ENCODE measurements around the gene ZCCHC2. TPM values are rescaled to one million over a fixed set of nuclear protein-coding genes. Genes with fewer than 3 reads are reported as not detected.
A peak's percentile ranks its signal among the peaks of the same experiment; 100 is the strongest.

Gene ZCCHC2
- total and polyA plus RNA-seq, 4 donors, result 7.1 to 25.4 (median 10.8) TPM

DNA sequence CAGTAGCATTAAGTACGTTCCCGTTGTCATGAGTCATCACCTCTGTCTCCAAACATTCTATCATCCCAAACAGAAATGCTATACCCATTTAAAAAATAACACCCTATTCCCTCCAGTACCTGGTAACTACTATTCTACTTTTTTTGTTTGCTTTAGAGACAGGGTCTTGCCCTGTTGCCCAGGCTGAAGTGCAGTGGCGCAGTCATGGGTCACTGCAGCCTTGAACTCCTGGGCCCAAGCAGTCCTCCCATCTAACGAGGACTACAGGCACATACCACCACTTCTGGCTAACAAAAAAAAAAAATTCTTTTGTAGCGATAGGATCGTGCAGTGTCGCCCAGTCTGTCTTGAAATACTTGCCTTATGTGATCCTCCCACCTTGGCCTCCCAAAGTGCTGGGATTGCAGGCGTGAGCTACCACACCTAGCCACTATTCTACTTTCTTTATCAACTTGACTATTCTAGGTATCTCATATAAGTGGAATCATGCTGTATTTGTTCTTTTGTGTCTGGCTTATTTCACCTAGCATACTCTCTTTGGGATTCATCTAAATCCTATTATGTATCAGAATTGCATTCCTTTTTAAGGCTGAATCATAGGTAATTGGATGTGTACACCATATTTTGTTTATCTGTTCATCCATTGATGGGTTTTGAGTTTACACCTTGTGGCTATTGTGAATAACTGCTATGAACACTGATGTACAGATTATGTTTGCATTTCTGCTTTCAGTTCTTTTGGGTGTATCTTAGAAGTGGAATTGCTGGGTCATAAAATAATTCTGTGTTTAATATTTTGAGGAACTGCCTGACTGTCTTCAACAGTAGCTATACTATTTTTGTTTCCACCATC lies 14.4 kb downstream of the ZCCHC2 start:
- H3K9ac ChIP-seq (ENCODE audit: low read depth in 1 of 2, low read length in 2 of 2), result no peak overlapping the region
- 88% methylated on average over 8 of the region's 8 CpGs for WGBS
- H3K27ac ChIP-seq (ENCODE audit: low read depth in 1 of 2, low read length in 2 of 2), result no peak overlapping the region
- no peaks in the 10 kb centered on the region for H3K9me3 ChIP-seq (ENCODE audit: control insufficient read depth in 4 of 4, low read length in 3 of 4)
- DNase-seq (ENCODE audit: low spot score), result no peak
- no peak for TF ChIP-seq ATF3 (IDR thresholded peaks at IDR 0.05)
- no peak for TF ChIP-seq FOXA2 (IDR thresholded peaks at IDR 0.05)
- TF ChIP-seq SP1 (IDR thresholded peaks at IDR 0.05), result peak; percentile 6
- no peak for TF ChIP-seq YY1 (IDR thresholded peaks at IDR 0.05)
- H3K4me3 ChIP-seq (ENCODE audit: low read depth in 1 of 3, low read length in 3 of 3), result no peak overlapping the region
- peaks cover 11 to 35% (median 20%) of the 10 kb centered on the region in 4 donors for H3K4me1 ChIP-seq (ENCODE audit: control insufficient read depth in 4 of 4, insufficient read depth in 4 of 4, low read length in 3 of 4)
- peaks cover 0 to 2% (median under 1%) of the 10 kb centered on the region in 4 donors for H3K36me3 ChIP-seq (ENCODE audit: control insufficient read depth in 4 of 4, insufficient read depth in 3 of 4, low read depth in 1 of 4, low read length in 3 of 4)
- no peaks in the 10 kb centered on the region for H3K27me3 ChIP-seq (ENCODE audit: control insufficient read depth in 4 of 4, insufficient read depth in 4 of 4, low read length in 3 of 4)

DNA sequence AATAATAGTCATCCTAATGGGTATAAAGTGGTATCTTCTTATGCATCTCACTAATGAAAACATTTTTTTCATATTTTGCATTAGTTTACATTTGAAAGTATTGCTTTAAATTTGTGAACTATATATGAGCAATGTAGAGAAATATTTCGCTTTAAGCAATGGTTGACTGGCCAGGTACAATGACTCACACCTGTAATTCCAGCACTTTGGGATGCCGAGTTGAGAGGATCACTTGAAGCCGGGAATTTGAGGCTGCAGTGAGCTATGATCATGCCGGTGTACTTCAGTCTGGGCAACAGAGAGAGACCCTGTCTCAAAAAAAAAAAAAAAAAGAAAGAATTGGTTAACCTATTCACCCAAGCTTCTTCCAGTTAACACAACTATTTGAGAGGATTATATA lies 15.1 kb downstream of the ZCCHC2 start:
- Histone ChIP-seq H3K9me3 (ENCODE audit: control insufficient read depth in 4 of 4, low read length in 3 of 4) (no peaks in the 10 kb centered on the region), H3K4me3 (ENCODE audit: low read depth in 1 of 3, low read length in 3 of 3) (no peak overlapping the region), H3K27ac (ENCODE audit: low read depth in 1 of 2, low read length in 2 of 2) (no peak overlapping the region), H3K27me3 (ENCODE audit: control insufficient read depth in 4 of 4, insufficient read depth in 4 of 4, low read length in 3 of 4) (no peaks in the 10 kb centered on the region), H3K9ac (ENCODE audit: low read depth in 1 of 2, low read length in 2 of 2) (no peak overlapping the region), H3K36me3 (ENCODE audit: control insufficient read depth in 4 of 4, insufficient read depth in 3 of 4, low read depth in 1 of 4, low read length in 3 of 4) (peaks cover 2 to 6% (median 4%) of the 10 kb centered on the region in 4 donors), H3K4me1 (ENCODE audit: control insufficient read depth in 4 of 4, insufficient read depth in 4 of 4, low read length in 3 of 4) (peaks cover 11 to 35% (median 20%) of the 10 kb centered on the region in 4 donors)
- no peak for TF ChIP-seq FOXA1 (IDR thresholded peaks at IDR 0.05)
- no peak for TF ChIP-seq SP1 (IDR thresholded peaks at IDR 0.05)
- TF ChIP-seq, protein P1, sequence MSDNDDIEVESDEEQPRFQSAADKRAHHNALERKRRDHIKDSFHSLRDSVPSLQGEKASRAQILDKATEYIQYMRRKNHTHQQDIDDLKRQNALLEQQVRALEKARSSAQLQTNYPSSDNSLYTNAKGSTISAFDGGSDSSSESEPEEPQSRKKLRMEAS (IDR thresholded peaks at IDR 0.05), result no peak
- TF ChIP-seq HNF4G (IDR thresholded peaks at IDR 0.05), result no peak
- TF ChIP-seq FOXA2 (IDR thresholded peaks at IDR 0.05), result no peak
- TF ChIP-seq NR2F2 (IDR thresholded peaks at IDR 0.05), result no peak
- TF ChIP-seq HNF4A (conservative IDR thresholded peaks at IDR 0.05), result no peak
- 93% methylated on average over 4 of the region's 4 CpGs for WGBS
- DNase-seq (ENCODE audit: low spot score), result no peak

DNA sequence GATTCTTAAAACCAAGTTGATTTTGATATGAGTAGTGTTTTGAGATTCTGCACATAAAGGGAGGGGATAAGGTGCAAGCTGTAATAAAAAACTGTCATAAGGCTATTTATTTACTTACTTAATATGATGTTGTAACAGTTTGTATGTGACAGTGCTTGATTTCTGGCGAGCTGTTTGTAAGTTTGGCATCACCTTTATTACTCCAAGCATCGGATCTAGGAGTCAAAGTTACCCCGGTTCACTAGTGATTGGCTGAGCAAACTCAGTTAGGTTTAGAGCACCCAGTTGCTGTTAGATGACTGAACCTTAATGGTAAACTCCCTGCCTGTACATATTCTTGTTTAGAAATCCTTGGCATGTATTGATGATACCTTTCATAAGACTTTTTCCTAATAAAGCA lies 16.1 kb downstream of the ZCCHC2 start:
- H3K4me3 ChIP-seq (ENCODE audit: low read depth in 1 of 3, low read length in 3 of 3), result peak overlapping the region in 1 of 3 donors; percentile 80
- H3K9ac ChIP-seq (ENCODE audit: low read depth in 1 of 2, low read length in 2 of 2), result no peak overlapping the region
- 41% methylated on average over 3 of the region's 3 CpGs for WGBS
- no peaks in the 10 kb centered on the region for H3K27me3 ChIP-seq (ENCODE audit: control insufficient read depth in 4 of 4, insufficient read depth in 4 of 4, low read length in 3 of 4)
- TF ChIP-seq, protein P2, sequence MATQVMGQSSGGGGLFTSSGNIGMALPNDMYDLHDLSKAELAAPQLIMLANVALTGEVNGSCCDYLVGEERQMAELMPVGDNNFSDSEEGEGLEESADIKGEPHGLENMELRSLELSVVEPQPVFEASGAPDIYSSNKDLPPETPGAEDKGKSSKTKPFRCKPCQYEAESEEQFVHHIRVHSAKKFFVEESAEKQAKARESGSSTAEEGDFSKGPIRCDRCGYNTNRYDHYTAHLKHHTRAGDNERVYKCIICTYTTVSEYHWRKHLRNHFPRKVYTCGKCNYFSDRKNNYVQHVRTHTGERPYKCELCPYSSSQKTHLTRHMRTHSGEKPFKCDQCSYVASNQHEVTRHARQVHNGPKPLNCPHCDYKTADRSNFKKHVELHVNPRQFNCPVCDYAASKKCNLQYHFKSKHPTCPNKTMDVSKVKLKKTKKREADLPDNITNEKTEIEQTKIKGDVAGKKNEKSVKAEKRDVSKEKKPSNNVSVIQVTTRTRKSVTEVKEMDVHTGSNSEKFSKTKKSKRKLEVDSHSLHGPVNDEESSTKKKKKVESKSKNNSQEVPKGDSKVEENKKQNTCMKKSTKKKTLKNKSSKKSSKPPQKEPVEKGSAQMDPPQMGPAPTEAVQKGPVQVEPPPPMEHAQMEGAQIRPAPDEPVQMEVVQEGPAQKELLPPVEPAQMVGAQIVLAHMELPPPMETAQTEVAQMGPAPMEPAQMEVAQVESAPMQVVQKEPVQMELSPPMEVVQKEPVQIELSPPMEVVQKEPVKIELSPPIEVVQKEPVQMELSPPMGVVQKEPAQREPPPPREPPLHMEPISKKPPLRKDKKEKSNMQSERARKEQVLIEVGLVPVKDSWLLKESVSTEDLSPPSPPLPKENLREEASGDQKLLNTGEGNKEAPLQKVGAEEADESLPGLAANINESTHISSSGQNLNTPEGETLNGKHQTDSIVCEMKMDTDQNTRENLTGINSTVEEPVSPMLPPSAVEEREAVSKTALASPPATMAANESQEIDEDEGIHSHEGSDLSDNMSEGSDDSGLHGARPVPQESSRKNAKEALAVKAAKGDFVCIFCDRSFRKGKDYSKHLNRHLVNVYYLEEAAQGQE (IDR thresholded peaks at IDR 0.05), result no peak
- TF ChIP-seq, protein P1 (IDR thresholded peaks at IDR 0.05), result no peak
- TF ChIP-seq RXRA (IDR thresholded peaks at IDR 0.05), result no peak
- TF ChIP-seq CTCF (IDR thresholded peaks at IDR 0.05; ENCODE audit: low read depth, low read length, missing input control), result no peak
- no peak for TF ChIP-seq HNF4A (conservative IDR thresholded peaks at IDR 0.05)
- no peak for TF ChIP-seq HNF4G (IDR thresholded peaks at IDR 0.05)
- no peak for TF ChIP-seq ATF3 (IDR thresholded peaks at IDR 0.05)
- no peak for TF ChIP-seq TAF1 (conservative IDR thresholded peaks at IDR 0.05)
- no peak for TF ChIP-seq SP1 (IDR thresholded peaks at IDR 0.05)
- H3K36me3 ChIP-seq (ENCODE audit: control insufficient read depth in 4 of 4, insufficient read depth in 3 of 4, low read depth in 1 of 4, low read length in 3 of 4), result peaks cover 7 to 14% (median 12%) of the 10 kb centered on the region in 4 donors
- H3K4me1 ChIP-seq (ENCODE audit: control insufficient read depth in 4 of 4, insufficient read depth in 4 of 4, low read length in 3 of 4), result peaks cover 11 to 35% (median 19%) of the 10 kb centered on the region in 4 donors
- DNase-seq (ENCODE audit: low spot score), result no peak
- H3K27ac ChIP-seq (ENCODE audit: low read depth in 1 of 2, low read length in 2 of 2), result peak overlapping the region; percentile 77 to 79
- H3K9me3 ChIP-seq (ENCODE audit: control insufficient read depth in 4 of 4, low read length in 3 of 4), result no peaks in the 10 kb centered on the region

Measured in liver (tissue), 9 donors.